Measurements from ENCODE around the gene TMPRSS3.

TMPRSS3 gene

GRCh38 chr21:42406866-42407265 is 11.0 kb upstream of the TMPRSS3 start:
- DNase-seq: no peak

DNA sequence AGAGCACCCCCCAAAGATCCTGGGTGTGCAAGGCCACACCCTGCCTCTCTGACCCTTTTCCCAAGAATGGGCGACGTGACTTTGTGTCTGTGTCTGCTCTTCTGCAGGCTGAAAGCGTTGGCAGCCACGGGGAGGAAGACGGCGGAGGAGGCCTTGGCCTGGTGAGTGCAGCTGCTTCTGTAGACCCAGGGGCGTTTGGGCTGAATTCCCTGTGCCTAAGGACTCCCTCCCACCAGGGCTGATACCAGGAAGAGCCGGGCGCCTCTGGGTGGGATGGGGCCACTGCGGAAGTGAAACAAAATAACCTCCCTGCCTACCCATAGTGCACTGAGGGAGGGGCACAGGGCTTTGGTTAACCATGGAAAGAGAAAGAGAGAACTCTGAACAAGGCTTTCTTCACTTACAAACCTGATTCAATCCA is 10.4 kb upstream of the TMPRSS3 start:
- DNase-seq: no peak

GRCh38 chr21:42405064-42406013 is 9.5 kb upstream of the TMPRSS3 start:
- DNase-seq: no peak

DNA sequence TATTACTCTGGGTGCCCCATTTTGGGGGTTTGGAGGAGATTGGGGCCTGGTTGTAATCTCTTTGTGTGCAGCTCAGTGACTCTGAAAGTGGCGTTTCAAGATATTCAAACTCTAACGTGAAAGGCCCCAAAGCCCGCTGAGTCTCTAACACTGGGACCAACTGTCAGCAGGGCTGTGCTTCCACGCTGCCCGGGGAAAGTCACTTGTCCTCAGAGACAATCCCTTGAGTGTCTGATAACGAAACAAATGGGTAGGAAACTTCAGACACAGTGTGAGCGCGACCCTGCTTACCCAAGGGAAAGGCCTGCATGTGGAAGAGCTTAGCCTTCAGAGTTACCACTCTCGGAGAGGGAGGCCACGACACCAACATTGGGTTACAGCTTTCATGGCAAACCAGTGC is 8.7 kb upstream of the TMPRSS3 start:
- DNase-seq: no peak

DNA sequence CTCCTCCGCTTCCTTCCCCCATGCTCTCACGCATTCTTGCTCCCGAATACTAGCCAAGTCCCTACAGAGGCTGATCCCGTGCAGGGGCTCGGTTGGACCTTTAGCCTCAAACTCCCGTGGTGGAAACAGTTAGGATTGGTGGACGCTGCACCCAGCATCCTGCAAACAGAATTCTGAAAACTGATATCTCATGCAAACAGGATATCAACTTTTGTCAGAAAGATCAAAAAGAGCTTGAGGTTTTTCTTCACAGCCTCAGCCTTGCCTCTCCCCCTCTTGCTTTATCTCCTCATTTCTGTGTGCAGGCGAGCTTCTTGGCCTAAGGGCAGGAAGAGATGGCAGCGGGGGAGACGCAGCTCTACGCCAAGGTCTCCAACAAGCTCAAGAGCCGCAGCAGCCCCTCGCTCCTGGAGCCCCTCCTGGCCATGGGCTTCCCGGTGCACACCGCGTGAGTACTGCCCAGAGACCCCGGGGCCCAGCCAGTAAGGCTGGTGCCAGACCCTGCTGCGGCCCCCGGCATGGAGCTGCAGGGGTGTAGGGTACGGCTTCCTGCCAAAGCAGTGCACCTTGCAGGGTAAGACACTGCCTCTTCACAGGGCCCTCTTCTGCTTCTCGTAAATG is 7.9 kb upstream of the TMPRSS3 start, which contains the start of gene UBASH3A:
TSS of gene UBASH3A (plus strand) at position 292 of the 621 bp plus-strand sequence. CDS start at position 336, 44 bp downstream.
- DNase-seq: no peak

DNA sequence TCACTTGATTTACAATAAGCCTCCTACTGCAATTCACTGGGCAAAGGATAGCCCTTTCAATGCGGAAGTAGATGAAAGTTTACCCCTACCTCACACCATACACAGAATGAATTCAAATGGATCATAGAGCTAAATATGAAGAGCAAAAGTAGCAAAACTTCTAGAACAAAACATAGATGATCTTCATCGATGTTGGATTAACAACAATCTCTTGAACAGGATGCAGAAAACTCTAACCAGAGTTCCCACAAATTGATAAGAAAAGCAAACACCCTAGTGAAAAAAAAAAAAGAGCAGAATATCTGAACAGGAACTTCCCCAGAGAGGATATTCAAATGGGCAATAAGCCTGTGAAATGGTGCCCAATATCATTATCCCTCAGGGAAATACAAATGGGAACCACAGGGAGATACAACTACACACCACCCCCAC is 6.0 kb upstream of the TMPRSS3 start:
- DNase-seq: no peak

DNA sequence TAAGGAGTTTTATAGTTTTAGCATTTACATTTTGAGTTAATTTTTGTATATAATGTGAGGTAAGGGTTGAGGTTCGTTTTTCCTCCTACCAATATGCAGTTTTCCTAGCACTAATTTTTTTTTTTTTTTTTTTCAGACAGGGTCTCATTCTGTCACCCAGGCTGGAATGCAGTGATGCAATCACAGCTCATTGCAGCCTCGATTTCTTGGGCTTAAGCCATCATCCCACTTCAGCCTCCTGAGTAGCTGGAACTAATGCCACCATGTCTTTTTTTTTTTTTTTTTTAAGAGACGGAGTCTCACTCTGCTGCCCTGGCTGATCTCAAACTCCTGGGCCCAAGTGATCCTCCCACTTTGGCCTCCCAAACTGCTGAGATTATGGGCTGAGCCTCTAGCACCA is 5.3 kb upstream of the TMPRSS3 start:
- no peak for DNase-seq

DNA sequence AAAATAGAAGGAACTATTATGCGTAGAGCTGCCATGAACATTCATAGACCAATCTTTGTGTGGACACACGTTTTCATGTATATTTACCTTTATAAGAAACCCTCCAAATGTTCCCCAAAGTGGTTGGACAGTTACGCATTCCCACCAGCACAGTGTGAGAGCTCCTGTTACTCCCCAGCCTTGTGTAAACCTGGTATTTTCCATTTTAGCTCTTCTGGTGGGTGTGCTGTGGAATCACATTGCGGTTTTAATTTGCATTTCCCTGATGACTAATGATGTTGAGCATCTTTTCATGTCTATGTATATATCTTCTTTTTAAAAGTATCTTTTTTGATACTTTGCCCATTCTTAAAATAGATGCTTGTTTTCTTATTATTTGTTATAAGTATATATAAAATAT is 4.7 kb upstream of the TMPRSS3 start:
- DNase-seq: no peak

- DNase-seq: no peak
Measured at GRCh38 chr21:42398436-42399028, 2.7 kb upstream of the TMPRSS3 start.

DNA sequence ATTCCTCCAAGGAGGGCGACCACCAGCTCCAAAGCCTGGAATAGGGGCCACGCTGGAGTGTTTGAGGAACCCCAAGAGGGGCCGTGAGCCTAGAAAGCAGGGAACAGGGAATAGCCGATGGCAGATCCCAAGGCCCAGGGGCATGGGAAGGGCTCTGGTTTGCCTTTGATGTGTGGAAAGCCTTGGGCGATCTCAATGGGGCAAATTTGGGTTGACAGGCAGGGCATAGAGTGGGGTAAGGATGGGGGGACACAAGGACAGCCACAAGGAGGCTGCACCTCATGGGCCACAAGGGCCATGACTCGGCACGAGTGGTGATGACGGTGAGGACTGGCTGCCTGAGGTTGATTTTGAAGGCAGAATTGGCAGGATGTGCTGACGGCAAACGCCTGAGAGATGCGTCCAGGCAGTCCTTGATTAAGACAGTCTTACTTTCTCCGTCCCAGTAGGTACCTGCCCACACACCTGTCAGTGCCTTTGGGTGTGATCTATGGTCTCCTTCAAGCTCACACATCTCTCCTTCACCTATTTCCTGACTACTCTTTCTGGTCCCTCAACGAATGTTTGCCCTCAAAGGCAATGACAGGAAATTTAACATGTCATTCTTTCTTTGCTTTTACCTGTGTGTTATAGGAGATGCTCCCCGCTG is 2.0 kb upstream of the TMPRSS3 start:
- no peak for DNase-seq

GRCh38 chr21:42396799-42397745 is 1.2 kb upstream of the TMPRSS3 start:
- no peak for DNase-seq

- DNase-seq: no peak
Measured at GRCh38 chr21:42395302-42395701, 550 bp downstream of the TMPRSS3 start.

GRCh38 chr21:42393443-42393950 is 2.4 kb downstream of the TMPRSS3 start:
- no peak for DNase-seq

DNA sequence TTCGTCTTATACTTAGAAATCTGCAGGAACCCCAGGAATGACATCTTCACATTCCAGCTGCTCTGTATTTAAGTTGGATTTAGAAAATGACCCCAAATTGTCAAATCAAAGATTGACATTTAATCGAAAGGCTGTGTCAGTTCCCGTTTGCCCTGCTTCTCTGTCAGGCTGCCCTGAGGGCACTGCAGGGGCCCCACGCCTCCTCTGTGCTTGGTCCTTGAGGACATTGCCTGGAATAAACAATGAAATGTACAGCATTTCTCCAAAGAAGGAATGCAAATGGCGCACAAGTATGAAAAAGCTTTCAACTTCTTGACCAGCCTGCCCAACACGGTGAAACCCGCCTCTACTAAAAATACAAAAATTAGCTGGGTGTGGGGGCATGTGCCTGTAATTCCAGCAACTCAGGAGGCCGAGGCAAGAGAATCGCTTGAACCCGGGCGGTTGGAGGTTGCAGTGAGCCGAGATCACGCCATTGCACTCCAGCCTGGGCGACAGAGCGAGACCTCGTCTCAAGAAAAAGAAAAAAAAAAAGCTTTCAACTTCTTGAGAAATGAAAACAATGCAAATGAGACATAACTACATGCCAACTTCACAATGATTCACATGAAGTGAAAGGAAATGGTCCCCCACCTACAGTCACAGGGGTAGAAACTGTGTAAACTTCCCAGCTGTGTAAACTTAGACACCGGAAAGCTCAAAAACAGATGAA is 3.0 kb downstream of the TMPRSS3 start:
- no peak for DNase-seq

DNA sequence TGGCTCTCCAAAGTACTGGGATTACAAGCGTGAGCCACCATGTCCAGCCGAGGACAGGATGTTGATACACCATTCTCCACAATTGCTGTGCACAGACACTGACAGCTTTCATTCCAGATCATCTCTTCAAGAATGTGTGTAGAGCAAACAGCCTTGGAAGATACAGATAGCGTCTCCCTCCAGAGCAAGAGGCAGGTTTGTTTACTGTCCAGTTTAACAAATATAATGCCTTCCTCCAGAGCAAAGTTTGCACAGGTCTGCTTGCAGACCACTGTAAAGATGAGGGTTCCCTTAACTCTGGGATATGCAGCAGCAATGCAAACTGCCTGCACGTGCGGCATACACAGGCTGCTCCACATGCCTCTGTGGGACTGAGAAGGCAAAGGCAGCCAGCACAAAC is 4.6 kb downstream of the TMPRSS3 start:
- DNase-seq: no peak

DNA sequence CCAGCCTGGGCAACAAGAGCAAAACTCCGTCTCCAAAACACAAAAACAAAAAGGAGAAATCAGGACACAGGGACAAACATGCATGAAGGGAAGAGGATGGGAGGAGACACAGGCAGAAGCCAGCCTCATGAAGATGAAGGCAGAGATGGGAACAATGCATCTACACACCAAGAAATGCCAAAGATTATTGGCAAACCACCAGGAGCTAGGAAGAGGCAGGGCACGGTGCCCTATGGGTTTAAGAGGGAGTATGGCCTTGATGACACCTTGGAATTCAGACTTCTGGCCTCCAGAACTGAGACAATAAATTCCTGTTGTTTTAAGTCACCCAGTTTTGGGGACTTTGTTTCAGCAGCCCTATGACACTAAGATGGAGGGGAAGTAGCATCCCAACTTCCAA is 5.2 kb downstream of the TMPRSS3 start:
- no peak for DNase-seq

- no peak for DNase-seq
Measured at GRCh38 chr21:42390193-42390592, 5.7 kb downstream of the TMPRSS3 start.

- DNase-seq: no peak
Measured at GRCh38 chr21:42389449-42389835, 6.4 kb downstream of the TMPRSS3 start.

GRCh38 chr21:42388740-42389448 is 7.0 kb downstream of the TMPRSS3 start:
- no peak for DNase-seq

- DNase-seq: no peak
Measured at GRCh38 chr21:42387843-42388340, 8.0 kb downstream of the TMPRSS3 start.
